Endothelial cell (in vitro differentiated cells): ENCODE results near the gene TBC1D7. TPM values are rescaled to one million over a fixed set of nuclear protein-coding genes. Genes with fewer than 3 reads are reported as not detected.

Source experiments
- DNase-seq: peaks from one replicate; pipeline ENCODE4 v3.0.0; 2021; ENCODE audit warnings: low spot score
- H3K27ac Mint-ChIP-seq: one replicate; pipeline ENCODE4 v1.8.0; 2021; ENCODE audit warnings: mixed read lengths, inconsistent platforms; ENCODE audit not compliant: unreplicated experiment
- H3K27me3 Mint-ChIP-seq: one replicate; pipeline ENCODE4 v1.8.0; 2021; ENCODE audit warnings: mild to moderate bottlenecking, moderate library complexity, mixed read lengths, inconsistent platforms; ENCODE audit not compliant: unreplicated experiment
- H3K36me3 Mint-ChIP-seq: one replicate; pipeline ENCODE4 v1.8.0; 2021; ENCODE audit warnings: mild to moderate bottlenecking, low read depth, mixed read lengths, inconsistent platforms; ENCODE audit not compliant: unreplicated experiment
- H3K4me1 Mint-ChIP-seq: one replicate; pipeline ENCODE4 v1.8.0; 2021; ENCODE audit warnings: mild to moderate bottlenecking, mixed read lengths, inconsistent platforms; ENCODE audit not compliant: unreplicated experiment
- H3K4me3 Mint-ChIP-seq: one replicate; pipeline ENCODE4 v1.8.0; 2021; ENCODE audit warnings: mild to moderate bottlenecking, mixed read lengths, inconsistent platforms; ENCODE audit not compliant: unreplicated experiment
- H3K9me3 Mint-ChIP-seq: one replicate; pipeline ENCODE4 v1.8.0; 2021; ENCODE audit warnings: mixed read lengths, inconsistent platforms; ENCODE audit not compliant: unreplicated experiment
- total RNA-seq: library from RNA; stranded (reverse); fragmentation: NEBNext Ultra II Directional; extraction: Animal tissue kit (Norgen Biotek cat#: 25700); gene quantifications from one replicate; pipeline ENCODE4 v1.2.1, GENCODE V29; 2021; ENCODE audit not compliant: unreplicated experiment
- TF ChIP-seq, protein P1 (sequence below): fragments of 200-600 bp; sonication (generic); IDR thresholded peaks from one replicate; pipeline ENCODE4 v1.5.0; 2021; ENCODE audit warnings: antibody characterized with exemption; ENCODE audit not compliant: unreplicated experiment

The TBC1D7 gene
- total RNA-seq, 1 donor from 2014 or later: 40.4 TPM

DNA sequence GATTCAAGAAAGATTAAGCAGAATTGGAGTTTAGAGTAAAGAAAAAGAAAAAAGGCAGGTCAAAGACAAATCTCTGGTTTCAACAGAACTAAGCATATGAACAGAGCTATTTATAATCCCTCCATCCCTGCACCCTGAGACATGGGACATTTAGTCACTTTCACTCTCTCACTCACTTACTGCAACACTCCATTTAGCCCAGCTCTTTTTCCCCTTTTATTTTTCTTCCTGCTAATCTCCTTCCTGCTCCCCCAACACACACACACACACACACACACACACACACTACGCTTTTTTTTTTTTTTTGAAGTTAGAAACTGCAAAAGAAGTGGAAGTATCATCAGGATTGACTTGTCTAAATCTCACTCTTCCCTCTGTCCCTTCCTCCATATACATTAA, 45.1 kb upstream of the TBC1D7 start:
- peak overlapping the region; percentile 10 for H3K27ac Mint-ChIP-seq

DNA sequence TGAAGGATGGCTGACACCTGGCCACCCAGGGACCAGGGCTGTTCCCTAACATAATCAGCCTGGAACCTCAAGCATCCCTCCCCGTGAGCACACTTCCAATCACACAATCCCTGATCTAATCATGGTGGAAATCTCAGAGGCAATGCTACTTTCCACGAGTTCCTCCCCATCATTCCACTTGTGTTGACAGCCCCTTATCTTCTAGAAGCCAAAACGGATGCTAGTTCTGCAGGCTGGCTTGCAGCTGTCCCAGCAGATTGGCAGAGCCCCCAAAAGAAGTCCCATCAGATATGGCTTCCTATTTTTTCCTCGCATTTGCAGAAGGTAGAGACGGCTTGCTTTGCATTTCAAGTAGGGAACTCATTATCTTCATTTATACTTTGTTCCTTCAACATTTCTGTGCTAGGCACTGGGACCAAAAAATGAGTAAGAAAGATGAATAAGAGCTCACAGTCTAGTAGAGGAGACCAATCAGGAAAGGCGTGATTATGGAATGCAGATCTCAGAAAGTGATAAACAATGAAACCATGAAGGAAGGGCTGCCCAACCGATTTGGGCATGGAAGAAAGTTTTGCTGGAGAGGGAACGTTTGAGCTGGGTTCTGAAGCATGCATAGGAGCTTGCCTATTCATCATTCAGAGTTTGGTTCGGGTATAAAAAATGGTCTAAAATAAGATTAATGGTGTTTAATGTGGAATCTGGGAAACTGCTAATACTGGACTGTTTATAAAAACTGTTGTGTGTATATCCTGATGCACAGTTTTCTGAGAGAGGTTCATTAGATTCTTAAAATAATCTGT, 44.6 kb upstream of the TBC1D7 start:
- H3K27me3 Mint-ChIP-seq: peaks cover 10% of the 10 kb centered on the region
- H3K4me1 Mint-ChIP-seq: peaks cover 44% of the 10 kb centered on the region
- DNase-seq: no peak
- H3K27ac Mint-ChIP-seq: peak overlapping the region; percentile 10
- TF ChIP-seq, protein P1, sequence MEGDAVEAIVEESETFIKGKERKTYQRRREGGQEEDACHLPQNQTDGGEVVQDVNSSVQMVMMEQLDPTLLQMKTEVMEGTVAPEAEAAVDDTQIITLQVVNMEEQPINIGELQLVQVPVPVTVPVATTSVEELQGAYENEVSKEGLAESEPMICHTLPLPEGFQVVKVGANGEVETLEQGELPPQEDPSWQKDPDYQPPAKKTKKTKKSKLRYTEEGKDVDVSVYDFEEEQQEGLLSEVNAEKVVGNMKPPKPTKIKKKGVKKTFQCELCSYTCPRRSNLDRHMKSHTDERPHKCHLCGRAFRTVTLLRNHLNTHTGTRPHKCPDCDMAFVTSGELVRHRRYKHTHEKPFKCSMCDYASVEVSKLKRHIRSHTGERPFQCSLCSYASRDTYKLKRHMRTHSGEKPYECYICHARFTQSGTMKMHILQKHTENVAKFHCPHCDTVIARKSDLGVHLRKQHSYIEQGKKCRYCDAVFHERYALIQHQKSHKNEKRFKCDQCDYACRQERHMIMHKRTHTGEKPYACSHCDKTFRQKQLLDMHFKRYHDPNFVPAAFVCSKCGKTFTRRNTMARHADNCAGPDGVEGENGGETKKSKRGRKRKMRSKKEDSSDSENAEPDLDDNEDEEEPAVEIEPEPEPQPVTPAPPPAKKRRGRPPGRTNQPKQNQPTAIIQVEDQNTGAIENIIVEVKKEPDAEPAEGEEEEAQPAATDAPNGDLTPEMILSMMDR: no peak
- H3K4me3 Mint-ChIP-seq: peak overlapping the region; percentile 2
- peaks cover 20% of the 10 kb centered on the region for H3K36me3 Mint-ChIP-seq
- no peaks in the 10 kb centered on the region for H3K9me3 Mint-ChIP-seq

More for the DNA sequence above, 45.1 kb upstream of the TBC1D7 start:
- H3K9me3 Mint-ChIP-seq: no peaks in the 10 kb centered on the region
- TF ChIP-seq, protein P1: no peak
- H3K4me1 Mint-ChIP-seq: peaks cover 40% of the 10 kb centered on the region
- DNase-seq: no peak
- H3K27me3 Mint-ChIP-seq: peaks cover 8% of the 10 kb centered on the region
- peak overlapping the region; percentile 32 for H3K4me3 Mint-ChIP-seq
- H3K36me3 Mint-ChIP-seq: peaks cover 26% of the 10 kb centered on the region

GRCh38 chr6:13372076-13372475, 43.7 kb upstream of the TBC1D7 start:
- H3K27ac Mint-ChIP-seq: no peak overlapping the region
- peak overlapping the region; percentile 65 for H3K4me3 Mint-ChIP-seq
- peaks cover 12% of the 10 kb centered on the region for H3K36me3 Mint-ChIP-seq
- no peak for DNase-seq
- H3K27me3 Mint-ChIP-seq: peaks cover 11% of the 10 kb centered on the region
- no peaks in the 10 kb centered on the region for H3K9me3 Mint-ChIP-seq
- H3K4me1 Mint-ChIP-seq: peaks cover 45% of the 10 kb centered on the region
- TF ChIP-seq, protein P1: no peak

- Mint-ChIP-seq H3K4me1 (peaks cover 45% of the 10 kb centered on the region), H3K4me3 (peak overlapping the region; percentile 15), H3K27ac (no peak overlapping the region), H3K9me3 (no peaks in the 10 kb centered on the region), H3K36me3 (peaks cover 7% of the 10 kb centered on the region), H3K27me3 (peaks cover 9% of the 10 kb centered on the region)
- TF ChIP-seq, protein P1: no peak
- DNase-seq: no peak
Measured at GRCh38 chr6:13371421-13372072, 43.2 kb upstream of the TBC1D7 start.

DNA sequence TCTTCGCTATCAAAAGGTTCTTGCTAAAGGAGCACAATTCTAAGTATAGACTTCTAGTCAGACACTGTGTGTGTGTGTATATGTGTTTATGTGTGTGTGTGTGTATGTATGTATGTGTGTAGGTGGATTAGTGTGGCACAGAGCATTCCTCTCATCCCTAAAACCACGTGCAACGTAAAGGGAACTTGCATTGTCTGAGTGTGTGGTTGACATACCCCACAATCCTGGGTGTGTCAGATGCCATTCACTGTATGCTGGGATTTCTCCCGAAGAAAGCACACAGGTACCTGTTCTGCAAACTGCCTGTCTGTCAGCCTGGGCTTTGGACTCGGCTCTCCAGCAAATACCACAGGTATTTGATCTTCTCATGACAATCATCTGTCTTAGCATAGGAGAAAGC, 42.3 kb upstream of the TBC1D7 start:
- peak overlapping the region; percentile 21 for H3K4me3 Mint-ChIP-seq
- TF ChIP-seq, protein P1: no peak
- peaks cover 3% of the 10 kb centered on the region for H3K36me3 Mint-ChIP-seq
- no peak overlapping the region for H3K27ac Mint-ChIP-seq
- DNase-seq: no peak
- no peaks in the 10 kb centered on the region for H3K9me3 Mint-ChIP-seq
- peaks cover 6% of the 10 kb centered on the region for H3K27me3 Mint-ChIP-seq
- peaks cover 44% of the 10 kb centered on the region for H3K4me1 Mint-ChIP-seq
